Nephron (organoid): Measurements from ENCODE around the gene KNCN.

ENCODE experiments used
- H3K27ac Mint-ChIP-seq, 3 experiments: 2 replicates each; pipeline ENCODE4 v1.8.0; 2020; ENCODE audit warnings: mixed read lengths in 3 of 3, mild to moderate bottlenecking in 2 of 3, moderate library complexity in 1 of 3
- H3K27me3 Mint-ChIP-seq: 2 replicates; pipeline ENCODE4 v1.8.0; 2021; ENCODE audit warnings: low read depth, mild to moderate bottlenecking, moderate library complexity, mixed read lengths
- H3K36me3 Mint-ChIP-seq: 2 replicates; pipeline ENCODE4 v1.8.0; 2020; ENCODE audit warnings: low read depth, mixed read lengths
- H3K4me1 Mint-ChIP-seq: 2 replicates; pipeline ENCODE4 v1.8.0; 2020; ENCODE audit warnings: mixed read lengths
- H3K4me3 Mint-ChIP-seq, 3 experiments: 2 replicates each; pipeline ENCODE4 v1.8.0; 2020; ENCODE audit warnings: mild to moderate bottlenecking in 3 of 3, mixed read lengths in 3 of 3, moderate library complexity in 2 of 3
- H3K9me3 Mint-ChIP-seq: 2 replicates; pipeline ENCODE4 v1.8.0; 2020; ENCODE audit warnings: mixed read lengths
- CTCF ChIP-seq, 3 experiments: fragments of 200-600 bp; sonication (generic); IDR thresholded peaks; one replicate each; pipeline ENCODE4 v1.5.0; 2021; ENCODE audit warnings: antibody characterized with exemption in 3 of 3; ENCODE audit not compliant: unreplicated experiment in 3 of 3

Gene KNCN

GRCh38 chr1:46537651-46538050 is 13.8 kb downstream of the KNCN start:
- no peak overlapping the region for H3K27ac Mint-ChIP-seq
- peaks cover 75% of the 10 kb centered on the region for H3K27me3 Mint-ChIP-seq
- H3K9me3 Mint-ChIP-seq = peaks cover 13% of the 10 kb centered on the region
- no peaks in the 10 kb centered on the region for H3K36me3 Mint-ChIP-seq
- H3K4me1 Mint-ChIP-seq = no peaks in the 10 kb centered on the region
- no peak overlapping the region for H3K4me3 Mint-ChIP-seq
- no peak for TF ChIP-seq CTCF (IDR thresholded peaks at IDR 0.05; ENCODE audit: unreplicated experiment in 3 of 3)

GRCh38 chr1:46536527-46536926 is 14.9 kb downstream of the KNCN start:
- no peaks in the 10 kb centered on the region for H3K4me1 Mint-ChIP-seq
- H3K36me3 Mint-ChIP-seq = no peaks in the 10 kb centered on the region
- H3K9me3 Mint-ChIP-seq = peaks cover 13% of the 10 kb centered on the region
- H3K27ac Mint-ChIP-seq = no peak overlapping the region
- H3K27me3 Mint-ChIP-seq = peaks cover 77% of the 10 kb centered on the region
- TF ChIP-seq CTCF (IDR thresholded peaks at IDR 0.05; ENCODE audit: unreplicated experiment in 3 of 3) = no peak
- H3K4me3 Mint-ChIP-seq = no peak overlapping the region

GRCh38 chr1:46535063-46535462 is 16.4 kb downstream of the KNCN start:
- no peaks in the 10 kb centered on the region for H3K36me3 Mint-ChIP-seq
- peaks cover 76% of the 10 kb centered on the region for H3K27me3 Mint-ChIP-seq
- H3K4me1 Mint-ChIP-seq = no peaks in the 10 kb centered on the region
- no peak overlapping the region for H3K27ac Mint-ChIP-seq
- TF ChIP-seq CTCF (IDR thresholded peaks at IDR 0.05; ENCODE audit: unreplicated experiment in 3 of 3) = peak in 1 of 3 experiments; percentile 32
- H3K9me3 Mint-ChIP-seq = peaks cover 13% of the 10 kb centered on the region
- H3K4me3 Mint-ChIP-seq = no peak overlapping the region

- no peak for TF ChIP-seq CTCF (IDR thresholded peaks at IDR 0.05; ENCODE audit: unreplicated experiment in 3 of 3)
- Mint-ChIP-seq H3K4me3 (peak overlapping the region; percentile 72 to 87 (median 80)), H3K4me1 (peaks cover 4% of the 10 kb centered on the region), H3K27me3 (peaks cover 75% of the 10 kb centered on the region), H3K36me3 (no peaks in the 10 kb centered on the region), H3K9me3 (peaks cover 13% of the 10 kb centered on the region), H3K27ac (no peak overlapping the region)
Measured at GRCh38 chr1:46533179-46533864, 18.1 kb downstream of the KNCN start.

GRCh38 chr1:46532498-46533178 is 18.8 kb downstream of the KNCN start:
- Mint-ChIP-seq H3K27me3 (peaks cover 80% of the 10 kb centered on the region), H3K4me1 (peaks cover 6% of the 10 kb centered on the region), H3K9me3 (peaks cover 13% of the 10 kb centered on the region), H3K27ac (no peak overlapping the region), H3K36me3 (no peaks in the 10 kb centered on the region), H3K4me3 (no peak overlapping the region)
- TF ChIP-seq CTCF (IDR thresholded peaks at IDR 0.05; ENCODE audit: unreplicated experiment in 3 of 3) = peak; percentile 63 to 75 (median 70)
